GM18507 (cell line): ENCODE measurements around the gene KL.

Source experiments
- DNase-seq: peaks from one replicate; pipeline ENCODE4 v3.0.0; 2011; ENCODE audit warnings: low read depth; ENCODE audit not compliant: insufficient read length; ENCODE audit errors: extremely low spot score
- FAIRE-seq: peaks from 2 replicates; lab custom pipeline; 2011; peaks lifted over from hg19 to GRCh38; lab: Jason Lieb, UNC

Gene KL

DNA sequence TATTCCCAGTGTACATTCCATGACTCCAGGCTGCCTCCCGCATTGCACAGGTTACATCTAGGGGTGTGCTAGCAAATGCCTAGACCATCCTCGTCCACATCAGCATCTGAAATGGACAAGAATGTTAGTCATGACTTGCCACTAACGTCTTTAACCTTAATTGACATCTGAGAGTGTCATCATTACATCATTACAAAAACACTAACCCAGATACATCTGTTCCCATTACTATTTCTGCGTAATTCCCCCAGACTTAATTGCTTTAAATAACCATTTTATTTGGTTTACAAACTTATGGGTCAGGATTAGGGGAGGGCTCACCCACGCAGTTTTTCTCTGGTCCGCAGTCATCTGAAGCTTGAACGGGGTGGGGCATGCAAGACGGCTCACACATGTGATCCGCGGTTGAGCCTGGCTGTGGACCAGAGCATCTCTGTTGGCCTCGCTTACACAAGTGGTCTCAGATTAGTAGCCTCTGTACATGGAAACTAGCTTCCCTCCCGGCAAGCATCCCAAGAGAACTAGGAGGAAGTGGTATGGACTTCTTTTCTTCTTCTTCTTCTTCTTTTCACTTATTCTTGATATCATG lies 15.9 kb downstream of the KL start:
- no peak for DNase-seq
- FAIRE-seq, result no peak

DNA sequence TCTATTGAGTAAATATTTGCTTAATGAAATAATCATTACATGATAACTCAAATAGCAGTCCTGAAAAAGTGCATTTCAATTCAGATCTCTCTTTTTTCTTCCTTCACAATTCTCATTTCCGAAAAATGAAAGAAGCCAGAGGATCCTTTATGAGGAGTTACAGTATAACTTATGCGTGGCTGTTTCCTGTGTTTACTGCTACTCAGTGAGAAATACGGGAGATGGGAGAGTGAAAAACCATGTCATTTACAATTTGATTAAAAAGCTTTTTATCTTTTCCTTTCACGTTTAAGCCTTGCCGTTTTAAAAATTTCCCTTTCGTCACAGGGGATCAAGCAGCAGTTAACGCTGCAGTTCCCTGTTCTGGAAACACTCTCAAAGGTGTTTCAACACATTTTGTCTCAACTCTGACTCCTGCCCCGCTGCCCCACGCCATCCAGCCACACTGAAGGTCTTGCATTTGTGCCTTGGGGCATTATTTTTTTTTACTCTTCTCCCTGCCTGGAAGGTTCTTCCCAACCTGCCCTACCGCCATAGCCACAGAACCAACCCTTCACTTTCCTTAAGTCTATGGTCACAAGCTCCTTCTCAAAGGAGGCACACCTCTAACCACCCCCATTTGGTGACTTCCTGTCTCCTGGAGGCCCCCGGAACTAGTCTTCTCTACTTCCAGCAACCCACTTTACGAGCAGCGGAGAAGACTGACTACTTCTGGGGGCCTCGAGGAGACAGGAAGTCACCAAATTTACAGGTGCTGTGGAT lies 17.0 kb downstream of the KL start:
- DNase-seq, result no peak
- peak; percentile 79 for FAIRE-seq

DNA sequence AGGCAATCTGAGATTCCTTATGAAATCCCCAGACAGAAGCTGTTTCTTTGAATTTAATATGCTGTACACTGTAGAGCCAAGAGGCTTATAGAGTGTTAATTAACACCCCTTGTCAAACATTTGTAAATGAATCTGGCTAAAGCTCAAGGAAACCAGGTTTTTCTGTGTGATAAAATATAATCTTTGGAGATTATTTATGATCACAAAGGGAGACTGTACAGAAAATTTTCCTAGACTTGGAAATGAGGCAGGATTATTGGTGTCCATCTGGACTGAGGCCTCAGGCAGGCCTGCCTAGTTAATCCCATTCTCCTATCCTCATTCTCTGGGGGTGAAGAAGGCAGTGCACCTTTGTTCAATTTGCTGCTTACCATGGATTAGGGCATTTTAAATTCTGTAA lies 17.8 kb downstream of the KL start:
- DNase-seq, result no peak
- no peak for FAIRE-seq

DNA sequence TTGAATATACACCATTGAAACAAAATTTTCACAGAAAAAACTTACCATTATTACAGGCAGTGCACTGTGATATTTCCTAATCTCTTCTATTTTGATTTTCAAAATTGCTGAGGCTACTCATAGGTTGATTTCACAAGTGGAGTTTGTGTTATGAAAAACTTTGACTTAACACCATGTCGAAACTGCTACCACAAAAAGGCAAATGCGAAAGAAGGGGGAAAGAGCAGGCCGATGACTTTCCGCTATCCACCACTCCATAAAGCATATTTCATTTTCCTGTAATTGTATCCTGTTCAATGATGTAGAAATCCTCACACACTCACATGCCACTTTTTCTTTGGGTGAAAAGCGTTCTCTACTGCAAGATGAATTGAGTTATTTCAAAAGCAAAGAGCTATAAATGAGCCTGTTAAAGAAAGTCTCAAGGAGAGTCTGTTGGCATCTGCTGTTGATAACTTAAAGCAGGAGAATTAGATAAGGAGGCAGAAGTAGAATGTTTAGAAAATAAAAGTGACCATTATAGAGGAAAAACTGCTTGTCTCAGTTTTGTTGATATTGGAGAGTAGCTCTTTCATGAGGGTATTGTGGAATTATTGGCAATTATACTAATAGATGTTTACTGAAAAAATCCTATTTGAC lies 18.8 kb downstream of the KL start:
- FAIRE-seq (no peak), DNase-seq (no peak)

DNA sequence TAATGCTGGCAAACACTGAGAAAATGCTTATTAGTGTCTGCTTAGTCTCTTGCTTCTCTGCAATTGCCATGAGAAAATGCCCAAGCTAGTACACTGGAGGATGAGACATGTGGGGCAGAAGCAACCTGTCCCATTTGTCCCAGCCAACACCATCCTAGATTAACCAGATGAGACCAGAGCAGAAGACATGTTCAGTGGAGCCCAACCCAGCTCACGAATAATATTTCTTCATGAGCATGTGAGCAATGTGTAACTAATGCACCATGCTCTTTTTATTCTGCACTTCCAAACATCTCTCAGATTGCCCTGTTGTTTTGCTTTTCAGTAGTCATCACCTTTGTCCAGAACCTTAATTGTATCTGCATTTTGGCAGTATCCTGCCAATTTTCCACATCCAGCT lies 21.4 kb downstream of the KL start:
- FAIRE-seq (no peak), DNase-seq (no peak)

DNA sequence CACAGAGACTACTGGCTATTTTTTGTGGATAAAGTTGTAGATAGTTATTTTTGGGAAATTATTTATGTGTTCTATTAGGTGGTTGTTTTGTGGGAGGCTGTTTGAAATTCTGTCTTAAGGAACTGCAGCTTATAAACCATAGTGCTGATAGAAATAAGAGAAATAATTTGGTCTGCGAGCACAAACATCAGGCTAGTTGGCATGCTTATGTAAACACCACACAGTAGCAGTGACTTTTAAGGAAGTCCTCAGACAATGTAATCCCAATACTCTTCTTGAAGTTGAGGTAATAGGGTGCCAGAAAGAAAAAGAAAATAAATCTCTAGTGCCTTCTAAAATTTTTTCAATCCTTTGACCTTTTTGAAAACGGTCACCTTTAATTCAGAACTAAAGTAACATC lies 23.9 kb downstream of the KL start:
- DNase-seq (no peak), FAIRE-seq (no peak)

DNA sequence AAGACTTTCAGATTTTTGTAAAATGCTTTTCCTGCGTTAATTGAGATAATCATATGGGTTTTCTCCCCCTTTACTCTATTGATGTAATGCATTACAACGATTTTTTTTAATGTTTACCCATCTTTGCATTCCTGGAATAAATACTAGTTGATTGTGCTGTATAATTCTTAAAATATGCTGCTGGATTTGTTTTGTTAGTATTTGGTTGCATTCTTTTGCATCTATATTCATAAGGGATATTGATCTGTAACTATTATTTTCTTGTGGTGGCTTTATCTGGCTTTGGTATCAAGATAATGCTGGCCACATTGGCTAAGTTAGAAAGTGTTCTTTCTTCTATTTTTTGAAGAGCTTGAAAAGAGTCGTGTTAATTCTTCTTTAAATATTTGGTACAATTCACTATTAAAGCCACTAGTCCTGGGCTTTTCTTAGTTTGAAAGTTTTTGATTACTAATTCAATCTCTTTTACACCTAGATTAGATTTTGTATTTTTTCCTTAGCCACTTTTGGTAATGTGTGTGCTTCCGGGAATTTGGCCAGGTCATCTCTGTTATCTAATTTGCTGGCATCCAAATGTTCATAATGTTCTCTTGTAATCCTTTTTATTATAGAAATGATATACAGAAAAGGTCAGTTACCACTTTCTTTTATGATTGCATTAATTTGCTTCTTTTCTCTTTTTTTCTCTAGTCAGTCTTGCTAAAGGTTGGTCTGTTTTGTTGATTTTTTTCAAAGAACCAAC lies 29.8 kb downstream of the KL start:
- DNase-seq (no peak), FAIRE-seq (peak; percentile 5)

DNA sequence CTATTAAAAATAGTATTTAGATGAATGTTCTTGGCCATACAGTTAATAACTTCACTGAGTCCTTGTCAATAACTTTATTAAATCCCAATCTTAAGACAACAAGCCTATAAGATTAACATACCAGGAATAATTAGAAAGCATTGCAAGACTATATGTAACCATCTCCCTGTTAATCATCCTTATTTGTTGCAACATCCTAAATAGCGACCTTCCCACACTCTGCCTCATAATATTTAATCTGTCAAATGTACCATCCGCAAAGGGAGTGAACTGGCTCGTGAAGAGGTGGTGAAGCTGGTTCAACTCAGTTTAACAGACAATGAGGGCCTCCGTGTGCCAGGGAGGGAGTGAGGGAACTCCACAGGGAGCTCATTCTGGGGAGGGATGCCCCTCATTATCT lies 33.9 kb downstream of the KL start:
- DNase-seq, result no peak

DNA sequence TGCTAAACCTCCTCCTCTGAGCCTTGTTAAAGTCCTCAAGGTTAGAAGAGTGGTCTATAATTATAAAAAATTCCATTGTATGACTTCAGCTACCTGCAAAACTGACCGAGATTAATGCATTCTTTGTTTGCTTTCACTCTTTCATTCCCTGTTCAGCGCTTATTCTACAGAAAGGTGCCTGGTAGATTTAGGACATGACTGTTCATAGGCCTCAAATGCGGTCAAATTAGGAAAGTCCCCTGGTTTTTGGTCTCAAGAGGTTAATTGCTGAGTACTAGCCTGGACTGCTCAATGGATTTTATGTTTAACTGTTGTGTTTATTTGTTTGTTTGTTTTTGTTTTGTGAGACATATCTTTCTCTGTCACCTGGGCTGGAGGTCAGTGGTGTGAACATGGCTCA lies 35.4 kb downstream of the KL start:
- FAIRE-seq (peak; percentile 74), DNase-seq (no peak)

More for the DNA sequence above, 33.9 kb downstream of the KL start:
- no peak for FAIRE-seq

DNA sequence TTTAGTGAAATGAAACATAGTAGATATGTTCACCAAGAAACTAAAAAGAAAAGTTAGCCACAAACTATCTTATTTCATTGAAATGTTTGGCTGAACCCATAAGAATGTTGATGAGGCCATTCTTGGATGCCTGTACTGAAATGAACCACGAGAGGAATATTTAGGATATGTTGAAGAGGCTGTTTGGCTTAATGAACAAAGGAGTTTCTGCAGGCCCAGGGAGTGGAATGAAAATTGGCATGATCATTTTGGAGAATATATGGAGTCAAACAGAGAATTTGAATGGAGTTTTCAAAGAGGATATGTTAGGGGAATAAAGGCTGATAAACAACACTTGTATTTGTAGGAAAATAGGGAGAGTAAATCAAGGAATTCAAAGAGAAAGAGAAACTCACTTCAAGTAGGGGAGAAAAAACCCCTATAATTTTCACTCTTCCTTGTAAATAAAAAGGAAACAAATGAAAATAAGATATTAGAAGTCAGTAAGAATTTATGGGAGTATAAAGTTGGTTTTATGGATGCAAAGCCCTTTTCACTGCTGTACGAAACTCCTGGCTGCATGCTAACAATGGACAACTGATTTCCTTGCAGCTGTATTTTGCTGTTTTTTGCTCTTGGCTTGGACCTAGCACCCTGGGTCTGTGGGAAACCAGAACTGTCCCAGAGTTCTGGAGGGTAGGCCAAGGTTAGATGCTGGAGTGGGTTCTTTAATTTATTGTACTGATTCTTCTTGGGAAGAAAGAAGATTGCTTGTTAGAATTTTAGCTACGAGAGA lies 36.5 kb downstream of the KL start:
- DNase-seq, result no peak
- FAIRE-seq, result no peak

DNA sequence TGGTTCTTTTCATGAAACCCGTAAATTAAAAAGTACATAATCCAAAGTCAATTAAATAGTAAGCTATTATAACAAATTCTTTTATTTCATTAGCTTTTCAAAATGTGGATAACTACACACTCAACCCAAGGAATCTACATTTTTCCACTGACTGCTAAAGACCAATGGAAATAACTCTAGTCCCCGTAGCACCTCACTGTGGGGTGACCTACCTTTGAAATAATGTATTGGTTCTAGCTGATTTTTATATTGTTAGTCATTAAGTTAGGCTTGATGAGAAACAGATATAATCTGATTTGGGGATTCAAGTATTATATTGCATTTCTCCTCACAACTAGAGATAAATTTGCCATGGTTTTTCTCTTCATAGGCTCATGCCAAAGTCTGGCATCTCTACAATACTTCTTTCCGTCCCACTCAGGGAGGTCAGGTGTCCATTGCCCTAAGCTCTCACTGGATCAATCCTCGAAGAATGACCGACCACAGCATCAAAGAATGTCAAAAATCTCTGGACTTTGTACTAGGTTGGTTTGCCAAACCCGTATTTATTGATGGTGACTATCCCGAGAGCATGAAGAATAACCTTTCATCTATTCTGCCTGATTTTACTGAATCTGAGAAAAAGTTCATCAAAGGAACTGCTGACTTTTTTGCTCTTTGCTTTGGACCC lies 37.3 kb downstream of the KL start:
- no peak for FAIRE-seq
- DNase-seq, result no peak

DNA sequence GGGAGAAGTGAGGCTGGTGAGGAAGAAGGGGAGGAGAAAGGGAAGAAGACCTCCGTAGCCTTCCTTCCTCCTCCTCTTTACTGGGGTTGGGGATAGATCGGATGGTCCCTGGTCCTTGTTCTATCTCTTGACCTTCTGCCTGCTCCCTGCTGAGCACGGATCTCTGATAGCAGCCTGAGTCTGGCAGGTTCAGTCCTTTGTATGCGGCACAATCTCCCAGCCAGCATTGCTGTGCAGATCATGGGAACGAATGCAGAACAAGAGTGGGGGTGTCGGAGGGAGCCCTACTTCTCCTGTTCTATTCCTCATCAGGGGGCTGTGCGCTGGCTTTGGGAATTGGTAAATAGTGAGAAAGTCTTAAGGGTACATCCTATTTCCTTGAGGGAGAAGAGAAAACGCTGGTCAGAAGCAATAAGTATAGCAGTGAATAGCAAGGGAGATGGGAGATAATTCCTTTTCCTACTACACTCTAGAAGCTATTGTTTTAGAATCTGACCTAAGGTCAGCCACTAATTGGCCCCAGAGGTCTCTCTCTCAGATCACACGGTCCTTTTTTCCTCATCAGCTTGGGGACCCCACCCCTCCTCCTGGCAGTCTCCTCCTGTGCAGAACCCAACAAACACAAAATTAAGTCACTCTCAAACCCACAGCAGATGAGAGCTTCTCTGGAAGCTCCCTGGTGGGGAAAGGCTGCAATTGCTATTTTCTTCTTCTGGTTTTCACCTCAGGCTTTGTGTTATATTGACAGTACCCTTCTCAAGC lies 41.0 kb downstream of the KL start:
- no peak for DNase-seq
- FAIRE-seq, result peak; percentile 46

DNA sequence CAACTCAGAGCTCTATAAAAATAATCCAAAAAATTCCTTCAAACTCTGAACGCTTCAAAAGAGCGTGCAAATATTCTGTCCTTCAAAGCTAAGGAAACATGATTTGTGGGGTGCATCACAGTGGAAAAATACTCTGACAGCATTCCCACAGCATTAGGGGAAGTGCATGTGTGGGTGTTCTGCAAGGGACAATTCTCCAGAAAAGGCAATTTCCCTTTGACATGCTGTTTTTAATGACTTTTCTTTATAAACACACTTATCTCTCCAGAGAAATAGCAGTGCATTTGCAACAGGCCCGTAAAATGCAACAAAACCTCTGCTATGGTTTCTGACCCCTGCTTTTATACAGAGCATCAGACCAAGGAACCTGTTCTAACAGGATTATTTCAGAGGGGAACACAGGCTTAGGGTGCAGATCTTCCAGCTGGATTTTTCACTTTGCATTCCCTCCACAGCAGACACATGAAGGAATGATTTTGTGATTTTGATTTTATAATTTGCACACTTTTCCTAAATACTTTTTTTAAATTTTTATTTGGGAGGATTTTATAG lies 42.6 kb downstream of the KL start:
- FAIRE-seq (no peak), DNase-seq (no peak)

DNA sequence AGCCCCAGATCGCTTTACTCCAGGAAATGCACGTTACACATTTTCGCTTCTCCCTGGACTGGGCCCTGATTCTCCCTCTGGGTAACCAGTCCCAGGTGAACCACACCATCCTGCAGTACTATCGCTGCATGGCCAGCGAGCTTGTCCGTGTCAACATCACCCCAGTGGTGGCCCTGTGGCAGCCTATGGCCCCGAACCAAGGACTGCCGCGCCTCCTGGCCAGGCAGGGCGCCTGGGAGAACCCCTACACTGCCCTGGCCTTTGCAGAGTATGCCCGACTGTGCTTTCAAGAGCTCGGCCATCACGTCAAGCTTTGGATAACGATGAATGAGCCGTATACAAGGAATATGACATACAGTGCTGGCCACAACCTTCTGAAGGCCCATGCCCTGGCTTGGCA lies 44.6 kb downstream of the KL start:
- no peak for FAIRE-seq
- DNase-seq, result no peak

DNA sequence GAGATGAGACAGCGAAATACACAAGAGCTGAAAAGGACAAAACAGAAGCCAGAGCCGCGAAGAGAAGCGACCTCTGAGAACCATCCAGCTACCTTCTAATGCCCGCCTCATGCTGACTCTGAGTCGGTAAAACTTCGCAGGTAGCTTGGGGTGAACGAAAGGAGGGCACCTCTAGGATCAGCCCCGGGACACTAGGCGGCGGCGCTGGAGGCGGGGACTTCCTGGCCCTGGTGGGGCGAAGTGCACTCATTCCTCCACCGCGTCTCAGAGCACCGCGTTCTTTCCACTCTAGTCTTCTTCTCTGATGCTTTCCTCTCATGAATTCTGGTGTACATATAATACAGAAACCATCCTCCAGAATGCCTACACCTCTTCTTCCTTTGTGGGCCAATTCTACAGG lies 50.1 kb downstream of the KL start:
- FAIRE-seq (no peak), DNase-seq (no peak)

DNA sequence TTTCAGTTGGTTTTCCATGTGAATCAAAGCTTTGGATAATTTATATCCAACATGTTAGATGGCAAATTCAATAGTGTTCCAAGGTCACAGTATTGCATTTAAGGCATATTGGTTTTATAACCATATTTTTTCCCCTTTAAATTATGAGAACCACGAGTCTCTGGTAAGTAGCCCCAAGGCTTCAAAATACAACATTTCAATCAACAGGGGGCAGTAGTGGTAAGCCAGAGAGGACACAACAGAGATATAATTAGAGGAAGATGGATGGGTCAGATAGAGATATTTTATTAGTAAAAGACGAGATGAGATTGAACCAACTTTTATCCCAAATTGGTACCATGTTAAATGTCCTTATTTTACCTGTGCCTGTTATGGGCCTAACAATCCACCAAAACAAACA lies 53.1 kb downstream of the KL start:
- no peak for DNase-seq

DNA sequence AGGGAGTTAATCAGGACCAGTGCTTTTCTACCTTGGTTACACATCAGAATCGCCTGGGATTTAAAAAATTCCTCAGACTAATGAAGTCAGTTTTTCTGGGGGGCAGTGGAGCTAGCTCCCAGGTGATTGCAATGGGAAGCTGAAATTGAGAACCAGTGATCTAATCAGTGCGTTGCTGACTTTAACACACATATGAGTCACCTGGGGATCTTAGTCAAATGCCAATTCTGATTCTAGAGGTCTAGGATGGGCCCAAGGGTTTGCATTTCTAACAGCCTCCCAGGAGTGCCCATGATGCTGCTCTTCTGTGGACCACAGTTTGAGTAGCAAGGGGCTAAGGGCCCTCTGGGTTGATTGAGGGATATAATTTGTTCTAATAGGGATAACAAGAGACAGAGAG lies 54.5 kb downstream of the KL start:
- FAIRE-seq, result no peak
- DNase-seq, result no peak

More for the DNA sequence above, 53.1 kb downstream of the KL start:
- peak; percentile 36 for FAIRE-seq

DNA sequence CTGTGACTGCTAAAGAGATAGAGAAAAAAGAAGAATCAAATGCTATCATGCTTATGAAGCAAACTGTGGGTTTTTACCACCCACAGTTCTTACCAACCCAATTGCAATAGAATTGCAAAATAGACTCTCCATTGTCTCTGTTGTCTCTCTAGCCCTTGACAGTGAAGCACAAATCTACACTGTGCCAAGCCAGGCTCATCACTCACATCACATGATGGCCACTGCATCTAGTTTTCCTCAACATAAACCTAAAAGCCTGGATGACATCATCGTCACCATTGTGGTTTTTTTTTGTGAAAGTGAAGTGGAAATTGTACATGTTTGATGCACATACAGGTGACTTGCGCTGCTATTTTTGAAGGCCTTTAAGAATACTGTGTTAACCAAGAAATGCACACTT lies 56.1 kb downstream of the KL start:
- no peak for DNase-seq
- no peak for FAIRE-seq
